Activated naive CD4-positive, alpha-beta T cell treated with anti-CD3 and anti-CD28 coated beads, Interleukin-2, amount 50 U/mL, for 16 hours (primary cell): ENCODE results near the gene TBX10.
"Not testable (repeated sequence)": the region's sequence is repeated elsewhere in the genome, so short reads cannot be mapped to it uniquely, and the experiment has no call there.

Experiments
- DNase-seq: peaks from one replicate; pipeline ENCODE4 v3.0.0-alpha.2; 2020

TBX10 gene

GRCh38 chr11:67630228-67630942 is 9.2 kb downstream of the TBX10 start:
- DNase-seq = no peak

- DNase-seq = peak; percentile 94
Measured at GRCh38 chr11:67629386-67630227, 10.0 kb downstream of the TBX10 start, which contains the start of gene NUDT8. NUDT8 (minus strand) TSS chr11:67629937; CDS start chr11:67629911, 26 bp downstream.

- no peak for DNase-seq
Measured at GRCh38 chr11:67628710-67629385, 10.7 kb downstream of the TBX10 start.

GRCh38 chr11:67627812-67628624 is 11.5 kb downstream of the TBX10 start:
- DNase-seq = no peak

GRCh38 chr11:67627441-67627811 is 12.1 kb downstream of the TBX10 start:
- DNase-seq = no peak

- DNase-seq = no peak
Measured at GRCh38 chr11:67626970-67627369, 12.6 kb downstream of the TBX10 start.

- DNase-seq = not testable (repeated sequence)
Measured at GRCh38 chr11:67626131-67626833, 13.3 kb downstream of the TBX10 start.

- DNase-seq = not testable (repeated sequence)
Measured at GRCh38 chr11:67623795-67624194, 15.8 kb downstream of the TBX10 start.

GRCh38 chr11:67622905-67623304 is 16.7 kb downstream of the TBX10 start:
- not testable (repeated sequence) for DNase-seq

- DNase-seq = not testable (repeated sequence)
Measured at GRCh38 chr11:67621928-67622327, 17.6 kb downstream of the TBX10 start.

GRCh38 chr11:67620621-67621020 is 18.9 kb downstream of the TBX10 start:
- not testable (repeated sequence) for DNase-seq

- not testable (repeated sequence) for DNase-seq
Measured at GRCh38 chr11:67619683-67620618, 19.6 kb downstream of the TBX10 start.

GRCh38 chr11:67618901-67619659 is 20.5 kb downstream of the TBX10 start:
- not testable (repeated sequence) for DNase-seq

- DNase-seq = no peak
Measured at GRCh38 chr11:67617243-67617953, 22.2 kb downstream of the TBX10 start.

- DNase-seq = no peak
Measured at GRCh38 chr11:67616431-67617242, 22.9 kb downstream of the TBX10 start.

- DNase-seq = no peak
Measured at GRCh38 chr11:67615728-67616430, 23.7 kb downstream of the TBX10 start.
